Caco-2 (cell line): ENCODE results near the gene PYM1. TPM values are rescaled to one million over a fixed set of nuclear protein-coding genes. Genes with fewer than 3 reads are reported as not detected.

Experiments used
- BruUV-seq: library from RNA; stranded (reverse); fragments of 400-500 nt; replicated peaks from 2 replicates; lab custom pipeline; 2021; lab: Mats Ljungman, UMichigan
- CTCF ChIA-PET: fragments of 300-600 bp; sonication (Branson Sonifier 250); formaldehyde crosslinking; loops from one replicate; lab custom pipeline; 2022; ENCODE audit warnings: antibody characterized with exemption; lab: Charles Lee
- POLR2A ChIA-PET: fragments of 300-600 bp; sonication (Branson Sonifier 250); formaldehyde crosslinking; loops from one replicate; lab custom pipeline; 2022; ENCODE audit warnings: antibody characterized with exemption; lab: Charles Lee
- DNase-seq, 2 experiments: peaks; one replicate each; pipeline versions ENCODE4 v3.0.0 to v3.0.0-alpha.2; 2020 to 2022
- H3K27me3 ChIP-seq: replicated peaks from 2 replicates; pipeline ENCODE4 v1.6.0; 2011; ENCODE audit warnings: low read length; ENCODE audit not compliant: control insufficient read depth, insufficient read depth
- H3K36me3 ChIP-seq: 2 replicates; pipeline ENCODE4 v1.5.1; 2011; ENCODE audit warnings: low read length; ENCODE audit not compliant: control insufficient read depth, insufficient read depth
- H3K4me1 ChIP-seq: fragments of 250-450 bp; sonication (Bioruptor Pico); 2 replicates; pipeline ENCODE4 v1.5.1; 2020; ENCODE audit warnings: mild to moderate bottlenecking
- H3K4me3 ChIP-seq: 2 replicates; pipeline ENCODE4 v1.5.1; 2011; ENCODE audit warnings: low read depth, mild to moderate bottlenecking, control low read depth, low read length
- H3K9me3 ChIP-seq: fragments of 250-450 bp; sonication (Bioruptor Pico); 2 replicates; pipeline ENCODE4 v1.5.1; 2020; ENCODE audit warnings: mild to moderate bottlenecking, moderate library complexity
- H3K27ac Mint-ChIP-seq: one replicate; pipeline ENCODE4 v1.8.0; 2022; ENCODE audit warnings: mixed read lengths; ENCODE audit not compliant: unreplicated experiment
- H3K27me3 Mint-ChIP-seq: one replicate; pipeline ENCODE4 v1.8.0; 2022; ENCODE audit warnings: mixed read lengths; ENCODE audit not compliant: insufficient read depth, unreplicated experiment
- H3K36me3 Mint-ChIP-seq: one replicate; pipeline ENCODE4 v1.8.0; 2022; ENCODE audit warnings: mild to moderate bottlenecking, mixed read lengths; ENCODE audit not compliant: insufficient read depth, unreplicated experiment
- H3K4me1 Mint-ChIP-seq: one replicate; pipeline ENCODE4 v1.8.0; 2022; ENCODE audit warnings: low read depth, mixed read lengths; ENCODE audit not compliant: unreplicated experiment
- H3K4me3 Mint-ChIP-seq: one replicate; pipeline ENCODE4 v1.8.0; 2022; ENCODE audit warnings: mild to moderate bottlenecking, moderate library complexity, mixed read lengths; ENCODE audit not compliant: unreplicated experiment
- H3K9me3 Mint-ChIP-seq: one replicate; pipeline ENCODE4 v1.8.0; 2022; ENCODE audit warnings: mixed read lengths; ENCODE audit not compliant: unreplicated experiment
- CTCF ChIP-seq, 2 experiments: fragments of 200-600 bp in 1 of 2; IDR thresholded peaks; 1 replicate in 1 of 2; 2 replicates in 1 of 2; pipeline versions ENCODE4 v1.5.1 to v1.8.0; 2011 to 2022; ENCODE audit warnings: antibody characterized with exemption in 1 of 2, control low read depth in 1 of 2, inconsistent platforms in 1 of 2, low read depth in 1 of 2, low read length in 1 of 2, mild to moderate bottlenecking in 1 of 2, moderate library complexity in 1 of 2; ENCODE audit not compliant: insufficient read depth in 1 of 2, severe bottlenecking in 1 of 2, unreplicated experiment in 1 of 2
- intact Hi-C: fragments of 100-400 bp; cut with micrococcal nuclease; formaldehyde crosslinking; loops from one replicate; pipeline ENCODE4 v1.10.0; 2022; ENCODE audit not compliant: unreplicated experiment
- total RNA-seq: library from RNA; stranded (reverse); gene quantifications from 2 replicates; pipeline ENCODE4 v1.2.3, GENCODE V29; 2022

PYM1 gene
- total RNA-seq, 1 experiment from 2014 or later, result 47.2 TPM

DNA sequence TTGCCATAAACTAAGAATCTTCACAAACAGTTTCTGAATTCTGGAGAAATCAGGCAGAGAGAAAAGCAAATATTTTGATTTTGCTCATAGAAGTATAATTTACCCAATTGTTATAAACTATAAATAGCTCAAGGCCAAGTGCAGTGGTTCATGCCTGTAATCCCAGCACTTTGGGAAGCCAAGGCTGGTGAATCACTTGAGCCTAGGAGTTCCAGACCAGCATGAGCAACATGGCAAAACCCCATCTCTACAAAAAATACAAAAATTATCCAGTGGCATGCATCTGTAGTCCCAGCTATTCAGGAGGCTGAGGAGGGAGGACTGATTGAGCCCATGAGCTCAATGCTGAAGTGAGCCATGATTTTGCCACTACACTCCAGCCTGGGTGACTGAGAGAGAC lies 65.4 kb downstream of the PYM1 start:
- ChIA-PET CTCF (interaction anchor here (0.7 kb wide), 1 partner anchor 124 kb away, joined by 4 read pairs; no protein-coding TSS in a partner anchor), POLR2A (interaction anchor here (0.8 kb wide), 1 partner anchor 45 kb away, joined by 3 read pairs; the partner anchor contains the start of genes ORMDL2 and SARNP)
- Histone ChIP-seq H3K27me3 (no peaks in the 10 kb centered on the region), H3K9me3 (0 out of 2 replicates have a peak, but pooled peaks cover 3% of the 10 kb centered on the region), H3K4me3 (no peak overlapping the region), H3K4me1 (peaks cover 7% of the 10 kb centered on the region; the same call in 1 of the 2 replicates), H3K36me3 (no peaks in the 10 kb centered on the region)
- no peaks in the 10 kb centered on the region for H3K9me3 Mint-ChIP-seq
- no peak for DNase-seq
- H3K4me1 Mint-ChIP-seq, result no peaks in the 10 kb centered on the region
- H3K27me3 Mint-ChIP-seq, result no peaks in the 10 kb centered on the region
- H3K4me3 Mint-ChIP-seq, result no peak overlapping the region
- H3K27ac Mint-ChIP-seq, result no peak overlapping the region
- intact Hi-C loops, result no loop called here
- no peak for TF ChIP-seq CTCF (IDR thresholded peaks at IDR 0.05; ENCODE audit: insufficient read depth in 1 of 2, low read depth in 1 of 2, low read length in 1 of 2, severe bottlenecking in 1 of 2, unreplicated experiment in 1 of 2)
- H3K36me3 Mint-ChIP-seq, result no peaks in the 10 kb centered on the region
- BruUV-seq, result no TSS peak

- ChIA-PET POLR2A (interaction anchor here (0.8 kb wide), 1 partner anchor 44 kb away, joined by 3 read pairs; the partner anchor contains the start of genes ORMDL2 and SARNP), CTCF (no interaction called here)
- no peaks in the 10 kb centered on the region for H3K4me1 Mint-ChIP-seq
- DNase-seq, result no peak
- no peaks in the 10 kb centered on the region for H3K27me3 Mint-ChIP-seq
- peaks cover 7% of the 10 kb centered on the region; the same call in 1 of the 2 replicates for H3K4me1 ChIP-seq
- no TSS peak for BruUV-seq
- no peaks in the 10 kb centered on the region for H3K36me3 Mint-ChIP-seq
- no peak for TF ChIP-seq CTCF (IDR thresholded peaks at IDR 0.05; ENCODE audit: insufficient read depth in 1 of 2, low read depth in 1 of 2, low read length in 1 of 2, severe bottlenecking in 1 of 2, unreplicated experiment in 1 of 2)
- no peaks in the 10 kb centered on the region for H3K36me3 ChIP-seq
- H3K9me3 ChIP-seq, result 0 out of 2 replicates have a peak, but pooled peaks cover 3% of the 10 kb centered on the region
- intact Hi-C loops, result no loop called here
- H3K27ac Mint-ChIP-seq, result no peak overlapping the region
- no peak overlapping the region for H3K4me3 Mint-ChIP-seq
- H3K9me3 Mint-ChIP-seq, result no peaks in the 10 kb centered on the region
- H3K4me3 ChIP-seq, result no peak overlapping the region
- H3K27me3 ChIP-seq, result no peaks in the 10 kb centered on the region
Observed at GRCh38 chr12:55861871-55862270, 65.8 kb downstream of the PYM1 start.

DNA sequence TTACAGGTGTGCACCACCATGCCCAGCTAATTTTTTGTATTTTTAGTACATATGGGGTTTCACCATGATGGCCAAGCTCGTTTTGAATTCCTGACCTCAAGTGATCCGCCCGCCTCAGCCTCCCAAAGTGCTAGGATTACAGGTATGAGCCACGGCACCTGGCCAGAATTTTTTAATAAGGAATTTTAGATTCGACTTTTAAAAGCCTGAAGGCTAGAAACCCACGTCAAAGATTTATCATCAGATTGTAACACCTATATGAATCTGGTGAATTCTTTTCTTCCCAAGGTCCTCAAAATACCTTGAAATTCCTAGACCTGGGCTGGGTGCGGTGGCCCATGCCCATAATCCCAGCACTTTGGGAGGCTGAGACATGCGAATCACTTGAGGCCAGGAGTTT lies 66.3 kb downstream of the PYM1 start:
- CTCF ChIA-PET, result no interaction called here
- no peaks in the 10 kb centered on the region for H3K36me3 Mint-ChIP-seq
- H3K27ac Mint-ChIP-seq, result no peak overlapping the region

More for the DNA sequence above, 66.3 kb downstream of the PYM1 start:
- DNase-seq, result no peak
- no peaks in the 10 kb centered on the region for H3K27me3 ChIP-seq
- intact Hi-C loops, result no loop called here
- no peaks in the 10 kb centered on the region for H3K9me3 Mint-ChIP-seq
- H3K27me3 Mint-ChIP-seq, result no peaks in the 10 kb centered on the region
- H3K4me1 Mint-ChIP-seq, result no peaks in the 10 kb centered on the region
- no TSS peak for BruUV-seq
- POLR2A ChIA-PET, result no interaction called here
- no peak overlapping the region for H3K4me3 Mint-ChIP-seq
- no peak overlapping the region for H3K4me3 ChIP-seq
- TF ChIP-seq CTCF (IDR thresholded peaks at IDR 0.05; ENCODE audit: insufficient read depth in 1 of 2, low read depth in 1 of 2, low read length in 1 of 2, severe bottlenecking in 1 of 2, unreplicated experiment in 1 of 2), result no peak
- H3K36me3 ChIP-seq, result no peaks in the 10 kb centered on the region
- 0 out of 2 replicates have a peak, but pooled peaks cover 3% of the 10 kb centered on the region for H3K9me3 ChIP-seq
- H3K4me1 ChIP-seq, result peaks cover 7% of the 10 kb centered on the region; the same call in 1 of the 2 replicates
